ENCODE data around the gene EIF4G1.

GRCh38 chr3:184337399-184337714 lies 23.0 kb downstream of the EIF4G1 start, which contains the start of gene FAM131A:
- no peak for TF ChIP-seq CTCF (IDR thresholded peaks at IDR 0.05)
- no peak for TF ChIP-seq POLR2A (IDR thresholded peaks at IDR 0.05)
- no peak for TF ChIP-seq EP300 (IDR thresholded peaks at IDR 0.05)
